ENCODE data around the gene PDXK. TPM values are rescaled to one million over a fixed set of nuclear protein-coding genes. Genes with fewer than 3 reads are reported as not detected.

PDXK gene
- polyA plus RNA-seq, 1 donor (not counting 4 experiments of a cell fraction or from before 2014, with no cell fraction given), result 144 TPM

DNA sequence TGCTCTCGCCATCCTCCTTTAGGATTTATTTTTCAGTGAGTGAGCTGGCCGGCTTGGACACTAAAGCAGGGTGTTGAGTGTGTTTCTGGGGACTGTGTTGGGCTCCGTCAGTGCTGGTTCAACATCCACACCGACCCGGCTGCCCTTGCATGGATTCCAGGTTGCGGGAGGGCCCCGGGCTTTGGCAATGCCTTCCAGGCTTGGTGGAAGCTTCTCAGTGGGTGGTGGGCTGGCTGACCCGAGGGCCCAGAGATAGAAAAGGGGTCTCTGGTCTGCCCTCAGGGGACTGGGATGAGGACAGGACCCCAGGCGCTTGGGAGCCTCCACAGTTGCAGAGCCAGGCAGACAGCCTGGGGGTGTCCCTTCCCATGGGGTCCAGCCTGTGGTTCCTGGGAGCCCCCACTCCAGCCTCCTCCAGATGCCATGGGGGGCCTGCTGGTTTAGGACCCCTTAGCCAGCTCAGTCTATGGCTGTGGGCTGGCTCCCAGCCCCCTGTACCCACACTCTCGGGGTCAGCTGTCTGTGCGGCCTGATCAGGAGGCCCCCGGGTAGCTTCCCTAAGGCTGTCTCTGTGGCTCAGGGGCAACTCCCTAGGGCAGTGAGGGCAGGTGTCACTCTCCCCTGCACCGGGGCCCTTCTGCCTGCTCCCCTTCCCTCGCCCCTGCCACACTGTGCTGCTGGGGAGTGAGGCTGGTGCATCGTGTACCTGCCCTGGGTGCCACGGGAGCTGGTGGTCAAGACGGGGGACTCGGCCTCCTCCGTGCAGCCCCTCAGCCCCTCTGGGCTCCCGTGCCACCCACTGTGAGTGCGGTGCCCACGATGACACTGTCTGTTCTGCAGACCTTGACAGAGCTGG, 16.5 kb downstream of the PDXK start:
- DNase-seq (ENCODE audit: low read depth, low spot score) (no peak), FAIRE-seq (no peak)
- H3K9me3 ChIP-seq (ENCODE audit: control insufficient read depth, low read depth, low read length), result peaks cover 2% of the 10 kb centered on the region
- H3K4me2 ChIP-seq (ENCODE audit: control insufficient read depth, extremely low read depth, insufficient read depth, low read depth, low read length), result no peak overlapping the region
- H4K20me1 ChIP-seq (ENCODE audit: control insufficient read depth, extremely low read depth, insufficient read depth, low read length), result peaks cover 16% of the 10 kb centered on the region
- H3K4me3 ChIP-seq (ENCODE audit: control insufficient read depth in 2 of 3, extremely low read depth in 1 of 3, insufficient read depth in 2 of 3, low read depth in 1 of 3, low read length in 3 of 3), result no peak overlapping the region
- no peaks in the 10 kb centered on the region for H3K27me3 ChIP-seq (ENCODE audit: control insufficient read depth, extremely low read depth, insufficient read depth, low read length)
- H3K36me3 ChIP-seq (ENCODE audit: control insufficient read depth in 2 of 2, extremely low read depth in 1 of 2, insufficient read depth in 2 of 2, low read length in 2 of 2), result peaks cover 19 to 42% of the 10 kb centered on the region in 2 experiments
- H3K27ac ChIP-seq (ENCODE audit: control insufficient read depth, insufficient read depth, low read length), result no peak overlapping the region
- H2AFZ ChIP-seq (ENCODE audit: control insufficient read depth, low read length), result no peak overlapping the region
- H3K79me2 ChIP-seq (ENCODE audit: control insufficient read depth, insufficient read depth, low read length), result peaks cover 70% of the 10 kb centered on the region
- no peak overlapping the region for H3K9ac ChIP-seq (ENCODE audit: control insufficient read depth, extremely low read depth, insufficient read depth, low read length)
- peaks cover 2% of the 10 kb centered on the region for H3K9me1 ChIP-seq (ENCODE audit: control insufficient read depth, extremely low read depth, insufficient read depth, low read length)
- peaks cover 13% of the 10 kb centered on the region for H3K4me1 ChIP-seq (ENCODE audit: control insufficient read depth, extremely low read depth, insufficient read depth, low read length)
- no peak for TF ChIP-seq EZH2 (IDR thresholded peaks at IDR 0.05; ENCODE audit: low read length)
- TF ChIP-seq, protein P1, sequence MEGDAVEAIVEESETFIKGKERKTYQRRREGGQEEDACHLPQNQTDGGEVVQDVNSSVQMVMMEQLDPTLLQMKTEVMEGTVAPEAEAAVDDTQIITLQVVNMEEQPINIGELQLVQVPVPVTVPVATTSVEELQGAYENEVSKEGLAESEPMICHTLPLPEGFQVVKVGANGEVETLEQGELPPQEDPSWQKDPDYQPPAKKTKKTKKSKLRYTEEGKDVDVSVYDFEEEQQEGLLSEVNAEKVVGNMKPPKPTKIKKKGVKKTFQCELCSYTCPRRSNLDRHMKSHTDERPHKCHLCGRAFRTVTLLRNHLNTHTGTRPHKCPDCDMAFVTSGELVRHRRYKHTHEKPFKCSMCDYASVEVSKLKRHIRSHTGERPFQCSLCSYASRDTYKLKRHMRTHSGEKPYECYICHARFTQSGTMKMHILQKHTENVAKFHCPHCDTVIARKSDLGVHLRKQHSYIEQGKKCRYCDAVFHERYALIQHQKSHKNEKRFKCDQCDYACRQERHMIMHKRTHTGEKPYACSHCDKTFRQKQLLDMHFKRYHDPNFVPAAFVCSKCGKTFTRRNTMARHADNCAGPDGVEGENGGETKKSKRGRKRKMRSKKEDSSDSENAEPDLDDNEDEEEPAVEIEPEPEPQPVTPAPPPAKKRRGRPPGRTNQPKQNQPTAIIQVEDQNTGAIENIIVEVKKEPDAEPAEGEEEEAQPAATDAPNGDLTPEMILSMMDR (optimal IDR thresholded peaks at IDR 0.05 in 1 of 3, IDR thresholded peaks at IDR 0.05 in 1 of 3, conservative IDR thresholded peaks at IDR 0.05 in 1 of 3; ENCODE audit: extremely low read depth in 1 of 3, insufficient read depth in 2 of 3, low read length in 3 of 3), result no peak
- dilution Hi-C loops (cut with MboI; ENCODE audit: extremely low pct_ligation_motif_present, low sequenced_read_pairs), result no loop called here

DNA sequence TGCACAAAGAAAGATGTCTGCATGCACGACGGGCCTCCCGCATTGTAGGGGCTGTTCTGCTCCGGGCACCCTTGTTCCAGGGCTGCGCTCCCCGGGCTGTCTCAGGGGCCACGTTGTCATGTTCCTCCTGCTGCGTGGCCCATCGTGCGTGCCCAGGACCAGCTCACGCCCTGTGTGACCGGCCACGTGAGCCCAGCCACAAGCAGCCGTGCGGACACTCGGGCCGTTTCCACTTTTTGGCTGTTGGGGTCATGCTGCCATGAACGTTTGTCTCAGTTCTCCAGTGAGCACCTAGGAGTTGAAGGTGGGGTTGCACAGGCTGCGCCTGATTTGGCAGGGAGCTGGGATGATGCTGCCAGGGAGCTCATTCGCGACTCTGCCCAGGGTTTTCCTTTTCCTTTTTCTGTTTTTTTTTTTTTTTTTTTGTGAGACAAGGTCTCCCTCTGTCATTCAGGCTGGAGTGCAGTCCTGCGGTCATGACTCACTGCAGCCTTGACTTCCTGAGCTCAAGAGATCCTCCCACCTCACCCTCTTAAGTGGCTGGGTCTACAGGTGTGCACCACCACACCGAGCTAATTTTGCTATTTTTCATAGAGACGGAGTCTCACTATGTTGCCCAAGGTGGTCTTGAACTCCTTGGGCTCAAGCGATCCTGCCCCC, 17.4 kb downstream of the PDXK start:
- FAIRE-seq, result no peak
- no peak overlapping the region for H3K4me2 ChIP-seq (ENCODE audit: control insufficient read depth, extremely low read depth, insufficient read depth, low read depth, low read length)
- H3K9me3 ChIP-seq (ENCODE audit: control insufficient read depth, low read depth, low read length), result peaks cover 2% of the 10 kb centered on the region
- peaks cover 13% of the 10 kb centered on the region for H3K4me1 ChIP-seq (ENCODE audit: control insufficient read depth, extremely low read depth, insufficient read depth, low read length)
- no peaks in the 10 kb centered on the region for H3K27me3 ChIP-seq (ENCODE audit: control insufficient read depth, extremely low read depth, insufficient read depth, low read length)
- H3K79me2 ChIP-seq (ENCODE audit: control insufficient read depth, insufficient read depth, low read length), result peaks cover 62% of the 10 kb centered on the region
- peaks cover 17 to 39% of the 10 kb centered on the region in 2 experiments for H3K36me3 ChIP-seq (ENCODE audit: control insufficient read depth in 2 of 2, extremely low read depth in 1 of 2, insufficient read depth in 2 of 2, low read length in 2 of 2)
- no peak overlapping the region for H3K4me3 ChIP-seq (ENCODE audit: control insufficient read depth in 2 of 3, extremely low read depth in 1 of 3, insufficient read depth in 2 of 3, low read depth in 1 of 3, low read length in 3 of 3)
- H3K27ac ChIP-seq (ENCODE audit: control insufficient read depth, insufficient read depth, low read length), result no peak overlapping the region
- no peak for DNase-seq (ENCODE audit: low read depth, low spot score)
- no peak for TF ChIP-seq EZH2 (IDR thresholded peaks at IDR 0.05; ENCODE audit: low read length)
- TF ChIP-seq, protein P1 (optimal IDR thresholded peaks at IDR 0.05 in 1 of 3, IDR thresholded peaks at IDR 0.05 in 1 of 3, conservative IDR thresholded peaks at IDR 0.05 in 1 of 3; ENCODE audit: extremely low read depth in 1 of 3, insufficient read depth in 2 of 3, low read length in 3 of 3), result no peak
- peaks cover 2% of the 10 kb centered on the region for H3K9me1 ChIP-seq (ENCODE audit: control insufficient read depth, extremely low read depth, insufficient read depth, low read length)
- no peak overlapping the region for H3K9ac ChIP-seq (ENCODE audit: control insufficient read depth, extremely low read depth, insufficient read depth, low read length)
- peaks cover 19% of the 10 kb centered on the region for H4K20me1 ChIP-seq (ENCODE audit: control insufficient read depth, extremely low read depth, insufficient read depth, low read length)
- H2AFZ ChIP-seq (ENCODE audit: control insufficient read depth, low read length), result no peak overlapping the region
- dilution Hi-C loops (cut with MboI; ENCODE audit: extremely low pct_ligation_motif_present, low sequenced_read_pairs), result no loop called here
